HS-27A (cell line): ENCODE measurements around the gene RAC3.

Source experiments
- DNase-seq: peaks from one replicate; pipeline ENCODE4 v3.0.0-alpha.2; 2012; ENCODE audit warnings: low read depth, missing footprints

Gene RAC3

GRCh38 chr17:82042649-82043048 lies 11.2 kb downstream of the RAC3 start:
- no peak for DNase-seq

- no peak for DNase-seq
Measured at GRCh38 chr17:82043507-82043906, 12.0 kb downstream of the RAC3 start.

DNA sequence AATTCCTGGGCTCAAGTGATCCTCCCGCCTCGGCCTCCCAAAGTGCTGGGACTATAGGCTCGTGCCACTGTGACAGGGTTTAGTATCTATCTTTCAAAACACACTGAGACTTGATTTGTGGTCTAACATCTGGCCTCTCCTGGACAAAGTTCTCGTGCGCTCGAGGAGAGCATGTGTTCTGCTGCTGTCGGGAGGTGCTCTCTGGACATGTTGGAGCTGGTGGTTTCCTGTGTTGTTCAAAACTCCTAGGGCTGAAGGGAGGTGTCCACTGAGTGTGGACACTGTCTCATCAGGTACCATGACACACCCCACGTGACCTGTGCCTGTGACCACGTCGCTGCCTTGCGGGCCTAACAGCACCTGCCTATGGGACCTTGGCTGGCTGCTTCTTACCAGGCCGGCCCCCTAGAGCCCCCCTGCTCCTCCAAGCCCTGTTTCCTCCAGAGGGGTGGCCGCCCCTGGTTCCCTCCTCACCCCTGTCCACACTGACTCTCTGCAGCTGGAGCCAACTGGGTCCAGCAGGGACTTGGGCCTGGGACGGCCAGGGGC lies 14.5 kb downstream of the RAC3 start:
- DNase-seq: no peak

GRCh38 chr17:82046903-82047302 lies 15.4 kb downstream of the RAC3 start:
- no peak for DNase-seq

- no peak for DNase-seq
Measured at GRCh38 chr17:82047379-82047778, 15.9 kb downstream of the RAC3 start.

- DNase-seq: no peak
Measured at GRCh38 chr17:82047914-82048570, 16.6 kb downstream of the RAC3 start.

GRCh38 chr17:82048571-82048971 lies 17.1 kb downstream of the RAC3 start:
- DNase-seq: no peak

DNA sequence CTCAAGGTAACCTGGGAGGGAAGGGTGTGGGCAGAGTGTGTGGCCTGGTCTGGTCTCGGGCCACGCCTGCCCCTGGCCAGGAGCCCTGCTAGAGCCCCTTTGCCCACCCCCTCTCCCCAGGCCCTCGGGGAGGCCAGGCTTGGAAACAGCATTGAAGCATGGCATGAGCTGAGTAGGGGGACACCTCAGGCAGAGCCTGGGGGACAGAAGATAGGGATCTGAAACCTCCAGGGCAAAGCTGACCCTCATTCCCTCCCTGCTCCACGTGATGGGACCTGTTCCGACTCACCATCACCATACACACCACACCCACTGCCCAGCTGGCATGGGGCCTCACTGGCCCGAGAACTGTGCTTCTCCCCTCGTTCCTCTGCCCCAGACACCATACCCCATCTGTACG lies 17.6 kb downstream of the RAC3 start:
- DNase-seq: no peak

- no peak for DNase-seq
Measured at GRCh38 chr17:82049521-82049971, 18.1 kb downstream of the RAC3 start.

DNA sequence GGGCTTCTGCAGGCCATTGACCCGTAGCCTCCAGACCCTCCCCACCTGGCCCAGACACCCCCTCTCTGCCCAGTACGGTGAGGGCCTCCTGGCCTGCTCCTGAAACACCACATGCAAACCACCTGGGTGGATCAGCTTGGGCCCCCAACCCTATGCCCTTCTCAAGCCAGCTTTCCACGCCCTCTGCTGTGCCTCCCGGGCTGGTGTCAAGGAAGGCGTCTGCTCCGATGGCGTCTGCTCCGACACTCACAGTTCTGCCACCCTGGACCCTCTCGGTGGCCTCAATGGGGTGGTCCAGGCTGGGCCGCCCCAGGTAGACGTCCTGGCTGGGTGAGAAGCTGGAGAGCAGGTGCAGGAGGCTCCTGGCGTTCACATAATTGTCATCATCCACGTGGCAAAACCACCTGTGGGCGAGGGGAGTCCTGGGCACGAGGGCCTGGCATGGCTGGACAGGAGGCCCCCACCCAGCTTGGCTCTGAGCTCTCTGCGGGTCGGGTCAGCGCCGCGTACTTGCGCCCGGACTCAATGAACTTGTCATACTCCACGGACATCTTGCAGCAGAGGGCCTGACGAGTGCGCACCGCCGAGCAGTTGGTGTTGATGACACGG lies 18.8 kb downstream of the RAC3 start:
- no peak for DNase-seq

GRCh38 chr17:82050761-82051641 lies 19.5 kb downstream of the RAC3 start:
- no peak for DNase-seq

- DNase-seq: no peak
Measured at GRCh38 chr17:82051776-82052637, 20.5 kb downstream of the RAC3 start, which contains the start of the genes GPS1 and RFNG. Gene GPS1, plus strand, starts transcription at chr17:82051898. Its CDS starts 34 bp downstream, at chr17:82051932. Gene RFNG, minus strand, starts transcription at chr17:82051811. Its CDS starts 45 bp downstream, at chr17:82051766.

DNA sequence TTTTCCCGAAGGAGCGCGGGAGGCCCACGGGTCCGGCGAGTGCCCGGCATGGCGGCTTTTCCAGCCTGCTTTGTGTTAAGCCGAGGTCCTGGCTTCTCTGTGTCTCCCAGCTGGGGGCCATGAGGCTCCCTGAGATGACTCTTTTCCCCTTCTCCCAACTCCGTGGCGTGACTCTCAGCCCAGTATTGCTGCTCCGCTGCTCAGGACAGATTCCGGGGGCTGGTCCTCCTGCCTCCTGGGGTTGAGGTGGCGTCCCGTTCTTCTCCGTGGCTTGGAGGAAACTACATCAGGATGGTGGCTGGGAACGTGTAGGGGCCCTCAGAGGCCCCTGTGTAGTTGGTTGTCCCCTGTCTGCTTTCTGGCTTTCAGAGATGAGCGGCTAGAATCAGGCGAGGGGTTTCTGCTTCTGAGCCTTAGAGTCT lies 21.2 kb downstream of the RAC3 start:
- no peak for DNase-seq

DNA sequence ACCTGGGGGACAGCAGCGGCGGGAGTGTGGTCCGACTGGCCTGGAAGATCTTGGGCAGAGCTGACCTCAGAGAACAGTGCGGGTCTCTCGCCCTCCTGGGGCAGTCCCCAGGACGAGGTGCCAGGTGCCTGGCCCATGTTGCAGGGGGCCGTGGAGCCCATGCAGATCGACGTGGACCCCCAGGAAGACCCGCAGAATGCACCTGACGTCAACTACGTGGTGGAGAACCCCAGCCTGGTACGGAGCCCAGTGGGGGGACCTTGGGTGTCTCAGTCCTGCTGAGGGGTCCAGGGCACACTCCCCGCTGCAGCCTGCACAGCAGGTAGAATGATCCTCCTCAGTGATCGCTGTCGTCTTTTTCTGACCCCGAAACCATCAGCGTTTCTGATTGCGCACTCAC lies 21.7 kb downstream of the RAC3 start:
- no peak for DNase-seq

DNA sequence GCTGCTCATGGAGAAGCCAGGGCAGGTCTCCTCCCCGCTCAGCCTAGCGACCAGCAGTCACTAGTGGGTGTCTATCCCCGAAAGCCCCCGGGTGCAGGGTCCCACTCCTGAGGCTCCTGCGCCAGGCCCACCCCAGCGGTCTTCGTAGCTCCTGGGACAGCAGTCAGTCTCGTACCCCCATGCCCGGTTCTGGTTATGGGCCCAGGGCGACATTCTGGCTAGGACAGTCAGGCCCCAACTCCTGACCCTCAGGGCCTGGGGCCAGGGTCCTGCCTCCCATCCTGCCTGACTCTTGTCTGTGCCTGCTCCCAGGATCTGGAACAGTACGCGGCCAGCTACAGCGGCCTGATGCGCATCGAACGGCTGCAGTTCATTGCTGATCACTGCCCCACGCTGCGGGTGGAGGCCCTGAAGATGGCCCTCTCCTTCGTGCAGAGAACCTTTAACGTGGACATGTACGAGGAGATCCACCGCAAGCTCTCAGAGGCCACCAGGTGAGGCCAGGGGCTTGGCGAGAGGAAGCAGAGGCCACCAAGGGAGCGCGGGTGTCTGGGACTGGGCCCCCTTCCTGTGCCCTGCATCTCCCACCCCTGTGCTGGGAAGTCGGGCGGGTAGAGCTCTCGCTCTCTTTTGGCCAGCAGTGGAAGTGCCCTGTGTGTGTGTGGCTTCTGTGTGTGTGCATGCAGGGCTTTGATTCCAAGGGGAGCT lies 22.2 kb downstream of the RAC3 start:
- DNase-seq: no peak

GRCh38 chr17:82054351-82055022 lies 23.0 kb downstream of the RAC3 start:
- no peak for DNase-seq

GRCh38 chr17:82055023-82055964 lies 23.8 kb downstream of the RAC3 start:
- no peak for DNase-seq

- DNase-seq: no peak
Measured at GRCh38 chr17:82055965-82056728, 24.7 kb downstream of the RAC3 start.
